Measurements from ENCODE around the gene TGFBR1.

Gene TGFBR1

DNA sequence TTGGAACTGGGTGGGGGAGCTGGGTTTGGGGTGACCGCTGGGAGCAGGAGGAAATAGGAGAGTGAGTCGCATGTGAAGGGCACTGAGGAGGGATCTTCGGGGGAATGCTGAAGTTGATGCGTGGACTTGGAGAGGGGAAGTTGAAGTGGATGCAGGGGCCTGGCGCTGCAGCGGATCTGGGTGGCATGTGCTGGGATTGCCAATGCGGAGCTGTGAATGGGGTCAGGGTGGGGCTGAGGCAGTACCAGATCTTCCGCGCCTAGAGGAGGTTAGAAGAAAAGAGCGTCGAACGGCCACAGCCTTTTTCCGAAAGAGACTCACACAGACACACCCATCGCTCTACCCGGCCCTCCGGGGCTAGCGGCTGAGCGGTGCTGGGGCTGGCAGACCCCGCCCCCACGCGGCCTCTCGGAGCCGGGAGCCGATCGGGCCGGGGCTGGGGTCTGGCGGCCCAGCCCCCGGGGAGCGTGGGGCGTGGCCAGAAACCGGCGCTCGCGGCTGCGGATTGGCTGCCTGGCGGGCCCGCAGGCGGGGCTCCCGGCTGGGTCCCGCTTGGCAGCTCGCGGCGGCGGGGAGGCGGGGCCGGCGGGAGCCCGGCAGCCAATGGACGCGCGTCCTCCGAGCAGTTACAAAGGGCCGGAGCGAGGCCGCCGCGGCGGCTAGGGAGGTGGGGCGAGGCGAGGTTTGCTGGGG lies at the start of gene TGFBR1:
TGFBR1 (plus strand) TSS at position 655 of the 693 bp plus-strand sequence. CDS start 93 bp downstream, outside the sequence.
- peak; percentile 39 to 97 (median 90) for DNase-seq

DNA sequence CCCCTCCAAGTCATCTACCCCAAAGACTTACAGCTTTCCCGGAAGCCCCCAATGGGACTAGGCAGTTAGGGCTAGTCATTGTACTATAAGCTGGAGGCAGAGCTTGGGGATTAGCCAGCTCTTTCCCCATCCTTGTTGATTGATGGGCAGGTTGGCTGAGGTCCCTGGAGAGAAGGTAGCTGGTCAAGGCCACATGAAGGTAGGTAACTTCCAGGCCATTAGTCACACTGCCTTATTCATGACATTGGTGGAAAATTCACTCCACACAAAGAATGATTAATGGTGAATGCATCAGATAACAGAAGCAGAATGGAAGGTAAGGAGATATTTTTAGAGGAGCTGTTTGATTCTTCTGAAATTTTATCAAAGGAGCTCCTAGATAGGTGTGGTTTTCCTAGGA lies 49.5 kb upstream of the TGFBR1 start:
- no peak for DNase-seq

- DNase-seq = no peak
These were observed 48.7 kb upstream of the TGFBR1 start for GRCh38 chr9:99056186-99056585.

DNA sequence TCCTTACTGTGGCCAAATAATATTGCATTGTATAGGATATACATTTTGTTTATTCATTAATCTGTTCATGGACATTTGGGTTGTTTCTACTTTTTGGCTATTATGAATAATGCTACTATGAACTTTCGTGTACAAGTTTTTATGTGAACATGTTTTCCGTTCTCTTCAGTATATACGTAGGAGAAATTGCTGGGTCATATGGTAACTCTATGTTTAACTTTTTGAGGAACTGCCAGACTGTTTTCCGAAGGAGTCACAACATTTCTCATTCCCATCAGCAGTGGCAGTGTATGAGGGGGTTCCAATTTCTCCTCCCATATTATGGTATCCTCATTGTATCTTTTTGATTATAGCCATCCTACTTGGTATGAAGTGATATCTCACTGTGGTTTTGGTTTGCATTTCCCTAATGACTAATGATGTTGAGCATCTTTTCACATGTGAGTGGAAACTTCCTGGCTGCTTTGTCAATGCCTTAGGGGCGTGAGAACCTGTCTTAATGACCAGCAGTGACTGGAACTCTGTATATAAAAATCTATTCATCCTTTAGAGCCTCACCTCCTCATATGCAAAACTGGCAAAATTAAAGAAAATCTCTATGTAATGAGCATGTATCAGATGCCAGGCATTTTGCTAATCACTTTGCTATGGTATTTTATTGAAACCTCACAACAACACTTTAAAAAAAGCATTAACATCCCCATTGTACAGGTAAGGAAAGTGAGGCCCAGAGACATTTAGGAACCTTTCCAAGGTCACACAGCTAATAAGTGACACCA lies 47.8 kb upstream of the TGFBR1 start:
- peak in 1 of 58 donors; percentile 22 for DNase-seq

DNA sequence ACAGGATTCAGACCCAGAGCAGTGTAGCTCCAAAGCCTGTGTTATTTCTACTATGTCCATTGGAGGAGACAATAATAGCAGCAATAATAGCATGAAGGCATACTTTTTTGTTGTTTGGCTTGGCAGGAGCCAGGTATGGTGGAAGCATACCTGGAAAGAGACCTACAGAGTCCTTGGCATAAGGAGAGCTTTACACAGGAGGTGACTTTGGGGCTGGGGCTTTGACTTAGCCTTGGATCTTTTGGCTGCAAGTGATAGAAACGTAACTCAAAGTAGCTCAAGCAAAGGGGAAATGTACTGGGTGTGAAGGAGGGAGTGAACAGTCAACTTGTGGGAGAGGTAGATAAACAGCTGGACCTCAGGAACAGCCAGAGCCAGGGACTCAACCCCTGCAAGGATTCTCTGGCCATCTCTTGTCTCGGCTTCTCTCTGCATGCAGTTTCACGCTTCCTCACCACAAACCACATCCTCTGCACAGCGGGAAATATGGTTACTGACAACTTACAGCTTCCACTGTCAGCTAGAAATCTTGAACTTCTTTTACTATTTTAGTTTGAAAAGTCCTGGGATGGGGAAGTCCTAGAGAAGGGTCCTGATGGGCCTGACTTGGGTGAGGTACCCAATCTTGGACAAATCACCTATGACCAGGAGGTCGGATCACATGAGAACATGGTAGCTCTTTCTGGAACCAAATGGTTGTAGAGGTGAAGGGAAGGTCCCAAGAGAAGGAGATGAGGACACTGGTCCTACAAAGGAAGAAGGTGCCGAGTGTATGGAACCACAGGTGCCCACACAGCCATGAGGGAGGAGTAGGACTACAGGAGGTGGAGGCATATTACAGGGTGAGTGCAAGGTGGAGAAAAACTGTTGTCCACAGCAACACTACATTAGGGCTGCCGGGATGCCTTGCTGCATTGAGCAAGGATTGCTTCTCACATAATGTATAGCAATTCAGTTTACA lies 47.0 kb upstream of the TGFBR1 start:
- DNase-seq = peak in 16 of 58 donors; percentile 8 to 53 (median 18)

DNA sequence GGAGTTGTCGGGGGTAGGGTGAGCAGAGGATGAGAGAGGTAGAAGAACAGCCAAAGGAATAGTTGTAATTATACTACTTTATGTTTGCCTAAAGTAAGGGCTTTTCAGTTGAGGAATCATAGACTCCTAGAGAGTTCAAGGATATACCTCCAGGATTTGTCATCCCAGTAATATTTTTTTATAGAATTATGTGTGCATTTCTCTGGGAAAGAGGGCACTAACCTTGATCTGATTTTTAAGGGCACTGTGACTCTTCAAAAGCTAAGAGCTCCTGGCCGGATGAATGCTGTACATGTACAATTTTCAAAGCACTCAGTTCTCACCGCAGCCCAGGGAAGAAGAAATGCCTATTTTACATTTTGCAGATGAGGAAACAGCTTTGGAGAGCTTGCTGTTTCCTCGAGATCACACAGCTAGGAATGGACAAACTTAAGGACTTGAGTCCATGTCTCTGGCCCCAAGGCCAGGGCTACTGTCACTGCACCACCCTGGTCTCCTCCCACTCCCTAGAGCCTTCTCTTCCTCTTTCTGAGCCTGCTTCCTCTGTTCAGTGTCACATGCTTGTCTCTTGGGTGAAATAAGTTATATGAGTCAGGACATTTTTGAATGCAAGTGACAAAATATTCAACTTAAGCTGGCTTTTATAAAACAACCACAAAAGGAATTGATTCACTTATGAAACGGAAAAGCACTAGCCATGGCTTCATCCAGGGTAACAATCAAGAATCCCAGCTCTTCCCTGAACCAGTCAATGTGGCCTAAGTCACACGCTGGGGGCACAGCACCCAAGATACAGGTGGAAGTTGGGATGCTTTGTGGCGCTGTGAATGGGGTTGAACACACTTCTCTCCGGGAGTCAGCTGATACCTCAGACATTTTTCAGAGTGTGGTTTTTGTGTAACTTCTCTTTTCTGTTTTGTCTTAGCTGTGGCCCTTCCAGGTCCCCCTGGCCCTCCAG lies 45.7 kb upstream of the TGFBR1 start:
- peak in 6 of 58 donors; percentile 6 to 18 (median 10) for DNase-seq

DNA sequence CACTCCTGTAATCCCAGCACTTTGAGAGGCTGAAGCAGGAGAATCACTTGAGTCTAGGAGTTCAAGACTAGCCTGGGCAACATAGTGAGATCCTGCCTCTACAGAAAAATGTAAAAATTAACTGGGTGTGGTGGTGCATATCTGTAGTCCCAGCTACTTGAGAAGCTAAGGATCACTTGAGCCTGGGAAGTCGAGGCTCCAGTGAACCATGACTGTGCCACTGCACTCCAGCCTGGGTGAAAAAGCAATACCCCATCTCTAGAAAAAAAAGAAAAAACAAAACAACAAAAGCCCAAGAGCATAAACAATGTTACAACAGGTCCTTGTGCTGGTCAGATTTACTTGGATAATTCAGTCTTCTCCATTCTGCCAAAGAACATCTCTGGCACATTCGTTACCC lies 44.3 kb upstream of the TGFBR1 start:
- no peak for DNase-seq

- no peak for DNase-seq
These were observed 42.4 kb upstream of the TGFBR1 start for GRCh38 chr9:99062549-99062948.

- DNase-seq = no peak
These were observed 41.4 kb upstream of the TGFBR1 start for GRCh38 chr9:99063522-99063921.

DNA sequence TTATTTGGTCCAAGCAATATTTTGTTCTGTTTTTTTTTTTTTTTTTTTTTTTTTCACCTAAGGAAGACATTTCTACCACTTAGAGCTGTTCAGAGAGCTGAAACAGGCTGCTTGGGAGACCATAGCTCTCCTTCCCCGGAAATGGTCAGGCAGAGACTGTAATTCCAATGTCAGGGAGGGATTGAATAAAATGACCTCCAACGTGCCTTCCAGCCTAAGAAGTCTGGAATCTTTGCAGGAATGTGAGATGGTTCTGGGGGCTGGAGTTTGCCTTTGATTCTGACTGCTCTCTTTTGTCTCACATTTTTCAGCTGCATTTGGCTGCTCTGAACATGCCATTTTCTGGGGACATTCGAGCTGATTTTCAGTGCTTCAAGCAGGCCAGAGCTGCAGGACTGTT lies 38.3 kb upstream of the TGFBR1 start:
- DNase-seq = no peak

DNA sequence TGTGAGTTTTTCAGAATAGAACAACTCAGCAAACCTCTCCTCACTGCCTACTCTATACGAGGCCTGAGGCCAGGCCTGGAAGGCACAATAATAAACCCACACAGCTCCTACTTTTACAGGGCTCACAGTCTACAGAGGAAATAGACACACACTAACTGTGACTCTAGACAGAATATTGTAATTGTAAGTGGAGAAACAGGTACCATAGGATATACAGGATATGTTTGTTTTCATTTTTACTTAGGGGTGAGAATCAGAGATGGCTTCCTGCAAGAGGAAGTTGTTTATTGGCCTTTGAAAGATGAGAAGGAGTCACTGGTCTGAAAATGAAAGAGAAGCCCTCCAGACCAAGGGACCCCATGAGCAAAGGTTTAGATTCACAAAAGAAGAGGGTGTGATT lies 35.8 kb upstream of the TGFBR1 start:
- DNase-seq = no peak

DNA sequence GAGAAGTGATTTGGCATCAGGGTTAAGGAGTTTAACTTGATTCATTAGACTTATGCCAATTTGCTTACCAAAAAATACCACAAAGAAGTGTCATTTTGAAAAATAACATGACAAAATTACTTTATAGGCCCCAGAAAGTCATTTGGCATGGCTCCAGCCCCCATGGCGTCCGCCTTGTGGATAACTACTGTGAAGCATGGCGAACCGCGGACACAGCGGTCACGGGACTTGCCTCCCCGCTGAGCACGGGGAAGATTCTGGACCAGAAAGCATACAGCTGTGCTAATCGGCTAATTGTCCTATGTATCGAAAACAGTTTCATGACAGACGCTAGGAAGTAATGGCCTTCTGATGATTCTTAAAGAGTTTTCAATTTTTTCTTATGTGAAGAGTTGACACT lies 35.4 kb upstream of the TGFBR1 start:
- no peak for DNase-seq

DNA sequence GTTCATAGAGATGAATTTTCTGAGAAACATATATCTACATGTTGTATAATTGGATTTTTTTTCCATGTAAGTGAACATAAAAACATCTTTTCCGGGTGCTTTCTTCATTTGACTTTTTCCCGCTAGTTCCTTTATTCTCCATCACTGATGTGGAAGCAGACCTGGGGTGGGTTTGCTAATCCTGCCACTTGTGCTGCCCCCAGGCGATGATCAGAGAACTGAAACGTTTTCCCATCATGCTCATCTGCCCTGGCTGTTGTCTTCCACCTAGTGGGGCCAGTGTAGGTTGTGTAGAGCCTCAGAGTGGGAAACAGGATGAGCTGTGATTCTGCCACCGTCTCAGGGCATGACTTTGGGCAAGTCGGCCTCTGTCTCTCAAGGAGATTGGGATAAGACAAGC lies 34.2 kb upstream of the TGFBR1 start:
- no peak for DNase-seq

DNA sequence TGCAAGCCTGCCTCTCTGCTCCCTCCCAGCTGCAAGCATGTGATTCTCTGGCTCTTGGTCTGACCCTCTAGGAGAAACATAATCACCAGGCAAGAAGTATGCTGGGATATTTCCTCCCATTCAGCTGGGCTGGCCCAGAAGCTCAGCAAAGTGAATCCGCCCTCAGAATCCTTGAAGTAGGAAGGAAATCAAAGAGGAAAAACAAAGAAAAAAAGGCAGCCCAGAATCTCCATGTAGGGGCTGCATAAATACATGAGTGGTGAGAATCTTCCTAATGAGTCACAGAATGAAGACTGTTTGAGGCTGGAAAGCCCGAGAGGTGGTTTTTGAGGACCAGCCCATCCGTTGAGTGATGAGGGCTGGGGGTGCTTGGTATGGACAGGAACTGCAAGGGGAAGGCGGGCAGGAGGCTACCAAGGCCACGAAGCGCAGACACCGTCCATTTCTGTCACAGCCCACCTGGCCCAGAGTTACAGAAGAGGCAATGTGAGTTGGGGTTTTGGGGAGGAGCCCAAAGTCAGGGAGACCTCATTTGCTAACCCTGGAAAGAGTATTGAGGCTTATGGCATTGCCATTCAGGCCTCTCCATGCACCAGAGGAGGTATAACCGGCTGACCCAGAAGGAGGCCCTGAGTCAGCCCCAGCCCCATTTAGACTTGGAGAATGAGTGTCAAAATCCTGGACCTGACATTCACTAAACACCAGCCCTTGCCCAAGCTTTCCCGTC lies 33.4 kb upstream of the TGFBR1 start:
- no peak for DNase-seq

GRCh38 chr9:99072040-99072394 lies 32.9 kb upstream of the TGFBR1 start:
- no peak for DNase-seq

DNA sequence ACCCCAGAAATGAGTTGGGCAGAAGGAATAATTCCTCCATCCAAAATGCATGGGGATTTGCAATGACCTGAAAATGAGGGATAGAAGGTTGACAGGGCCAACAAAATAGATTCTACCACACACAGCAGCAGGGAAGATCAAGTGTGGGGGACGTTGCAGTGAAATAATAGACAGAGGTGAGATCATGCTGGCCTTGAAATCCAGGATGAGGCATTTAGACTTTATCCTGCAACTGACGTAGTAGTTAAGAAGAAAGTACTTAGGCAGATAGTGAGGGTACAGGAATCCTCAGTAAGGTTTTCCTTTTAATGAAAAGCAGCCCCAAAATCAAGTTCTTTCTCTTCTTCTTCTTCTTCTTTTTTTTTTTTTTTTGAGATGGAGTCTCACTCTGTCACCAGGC lies 31.6 kb upstream of the TGFBR1 start:
- no peak for DNase-seq

GRCh38 chr9:99073985-99074901 lies 30.7 kb upstream of the TGFBR1 start:
- DNase-seq = no peak

DNA sequence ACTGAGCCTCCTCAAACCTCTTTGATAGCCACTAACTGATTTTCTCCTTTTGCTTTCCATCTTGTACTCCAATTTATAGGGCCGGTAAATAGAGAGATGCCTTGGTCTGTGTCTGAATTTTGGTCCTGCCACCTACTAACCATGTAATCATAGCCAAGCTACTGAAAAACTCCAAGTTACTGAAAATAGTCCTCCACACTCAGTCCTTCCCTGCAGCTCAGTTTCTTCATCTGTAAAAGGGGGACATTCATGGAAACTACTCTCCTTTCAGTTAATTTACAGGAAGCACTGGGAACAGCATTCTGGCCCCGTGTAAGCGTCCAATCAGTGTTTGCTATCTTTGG lies 30.0 kb upstream of the TGFBR1 start:
- no peak for DNase-seq

Data from anterior cingulate cortex (tissue), 58 donors.